ENCODE measurements around the gene DDX51.
"Not testable (repeated sequence)": the region's sequence is repeated elsewhere in the genome, so short reads cannot be mapped to it uniquely, and the experiment has no call there.

The DDX51 gene

DNA sequence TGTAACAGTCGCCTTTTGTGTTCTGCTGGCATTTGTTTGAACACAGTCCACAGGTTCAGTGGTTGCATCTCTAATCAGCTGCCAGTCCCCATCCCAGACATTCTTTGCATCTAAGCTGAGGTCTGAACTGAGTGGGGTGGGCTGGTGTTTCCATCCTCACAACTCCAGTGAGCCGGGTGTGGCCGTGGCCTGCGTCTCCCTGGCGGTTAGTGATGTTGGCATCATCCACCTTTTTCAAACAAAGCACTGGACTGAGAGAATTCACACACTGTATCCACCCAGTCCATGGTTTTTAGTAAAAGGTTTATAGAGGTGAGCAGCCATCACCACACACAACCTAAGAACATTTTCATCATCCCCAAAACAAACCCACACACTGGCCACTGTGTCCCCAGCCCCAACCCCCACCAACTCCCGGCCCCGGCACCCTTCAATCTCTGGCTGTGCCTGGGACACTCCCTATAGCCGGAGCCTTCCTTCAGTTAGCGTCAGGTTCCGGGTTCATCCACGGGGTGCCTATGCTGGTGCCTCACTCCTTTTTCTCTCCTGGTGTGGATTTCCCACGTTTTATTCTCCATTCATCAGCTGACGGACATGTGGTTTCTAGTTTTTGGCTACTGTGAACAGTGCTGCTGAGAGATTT, 6.5 kb downstream of the DDX51 start:
- H3K9ac ChIP-seq (ENCODE audit: low read depth, low read length), result no peak overlapping the region
- H3K4me1 ChIP-seq (ENCODE audit: insufficient read depth, low read length), result no peaks in the 10 kb centered on the region
- peaks cover 17% of the 10 kb centered on the region; the same call in 1 of the 2 replicates for H3K36me3 ChIP-seq (ENCODE audit: insufficient read depth, low read length)
- H3K9me3 ChIP-seq (ENCODE audit: control insufficient read depth, insufficient read depth, low read length), result no peaks in the 10 kb centered on the region

DNA sequence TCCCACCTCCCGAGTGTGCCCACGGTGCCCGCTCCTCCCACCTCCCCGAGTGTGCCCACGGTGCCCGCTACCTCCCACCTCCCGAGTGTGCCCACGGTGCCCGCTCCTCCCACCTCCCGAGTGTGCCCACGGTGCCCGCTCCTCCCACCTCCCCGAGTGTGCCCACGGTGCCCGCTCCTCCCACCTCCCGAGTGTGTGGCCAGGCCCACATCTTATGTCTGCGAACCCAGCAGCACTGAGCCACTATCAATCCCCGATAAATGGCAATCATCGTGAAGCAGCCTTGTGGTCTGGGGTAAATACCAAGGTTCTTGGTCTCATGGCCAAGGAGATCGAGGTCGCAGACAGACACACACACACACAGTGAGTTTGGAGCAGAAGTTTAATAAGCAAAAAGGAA, 7.9 kb downstream of the DDX51 start:
- peaks cover 17% of the 10 kb centered on the region for H3K36me3 ChIP-seq (ENCODE audit: insufficient read depth, low read length)
- H3K9me3 ChIP-seq (ENCODE audit: control insufficient read depth, insufficient read depth, low read length); H3K9ac ChIP-seq (ENCODE audit: low read depth, low read length); H3K4me1 ChIP-seq (ENCODE audit: insufficient read depth, low read length): not testable (repeated sequence)

DNA sequence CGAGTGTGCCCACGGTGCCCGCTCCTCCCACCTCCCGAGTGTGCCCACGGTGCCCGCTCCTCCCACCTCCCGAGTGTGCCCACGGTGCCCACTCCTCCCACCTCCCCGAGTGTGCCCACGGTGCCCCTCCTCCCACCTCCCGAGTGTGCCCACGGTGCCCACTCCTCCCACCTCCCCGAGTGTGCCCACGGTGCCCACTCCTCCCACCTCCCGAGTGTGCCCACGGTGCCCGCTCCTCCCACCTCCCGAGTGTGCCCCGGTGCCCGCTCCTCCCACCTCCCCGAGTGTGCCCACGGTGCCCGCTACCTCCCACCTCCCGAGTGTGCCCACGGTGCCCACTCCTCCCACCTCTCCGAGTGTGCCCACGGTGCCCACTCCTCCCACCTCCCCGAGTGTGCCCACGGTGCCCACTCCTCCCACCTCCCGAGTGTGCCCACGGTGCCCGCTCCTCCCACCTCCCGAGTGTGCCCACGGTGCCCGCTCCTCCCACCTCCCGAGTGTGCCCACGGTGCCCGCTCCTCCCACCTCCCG, 9.4 kb downstream of the DDX51 start:
- H3K36me3 ChIP-seq (ENCODE audit: insufficient read depth, low read length); H3K9me3 ChIP-seq (ENCODE audit: control insufficient read depth, insufficient read depth, low read length); H3K9ac ChIP-seq (ENCODE audit: low read depth, low read length); H3K4me1 ChIP-seq (ENCODE audit: insufficient read depth, low read length): not testable (repeated sequence)

DNA sequence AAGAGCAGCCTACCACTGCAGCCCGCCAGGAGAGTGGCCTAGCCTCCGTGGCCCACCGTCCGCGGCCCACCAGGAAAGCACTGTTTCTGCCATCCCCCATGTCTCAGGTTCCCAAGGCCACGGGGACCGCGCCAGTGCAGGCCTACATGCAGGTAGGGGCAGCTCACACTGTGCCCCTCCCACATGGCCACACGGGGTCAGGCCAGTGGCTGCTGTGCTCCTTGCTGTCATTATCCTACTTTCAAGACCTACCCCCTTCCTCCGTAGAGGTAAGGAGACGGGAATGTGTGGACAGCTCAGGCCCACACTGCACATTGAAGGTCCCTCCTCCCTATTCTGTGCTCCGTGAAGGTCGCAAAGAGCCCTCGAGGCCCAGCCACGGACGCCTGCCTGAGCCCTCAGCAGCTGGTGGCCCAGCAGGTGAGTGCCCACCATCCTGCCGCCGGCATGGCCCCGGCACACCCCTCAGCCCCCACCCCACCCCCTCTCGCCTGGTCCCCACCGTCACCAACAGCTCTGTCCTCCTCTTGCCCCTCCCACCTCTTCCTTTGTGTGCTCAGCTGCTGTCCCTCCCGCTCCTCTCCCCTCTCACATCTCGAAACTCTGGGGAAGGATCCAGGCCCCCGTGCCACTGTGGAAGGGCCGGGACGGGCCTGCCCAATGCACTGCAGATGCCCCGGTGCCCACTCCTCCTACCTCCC, 10.0 kb downstream of the DDX51 start:
- H3K36me3 ChIP-seq (ENCODE audit: insufficient read depth, low read length), result no peaks in the 10 kb centered on the region; the same call in 1 of the 2 replicates
- no peak overlapping the region for H3K9ac ChIP-seq (ENCODE audit: low read depth, low read length)
- no peaks in the 10 kb centered on the region for H3K4me1 ChIP-seq (ENCODE audit: insufficient read depth, low read length)
- H3K9me3 ChIP-seq (ENCODE audit: control insufficient read depth, insufficient read depth, low read length), result no peaks in the 10 kb centered on the region; the same call in 1 of the 2 replicates

DNA sequence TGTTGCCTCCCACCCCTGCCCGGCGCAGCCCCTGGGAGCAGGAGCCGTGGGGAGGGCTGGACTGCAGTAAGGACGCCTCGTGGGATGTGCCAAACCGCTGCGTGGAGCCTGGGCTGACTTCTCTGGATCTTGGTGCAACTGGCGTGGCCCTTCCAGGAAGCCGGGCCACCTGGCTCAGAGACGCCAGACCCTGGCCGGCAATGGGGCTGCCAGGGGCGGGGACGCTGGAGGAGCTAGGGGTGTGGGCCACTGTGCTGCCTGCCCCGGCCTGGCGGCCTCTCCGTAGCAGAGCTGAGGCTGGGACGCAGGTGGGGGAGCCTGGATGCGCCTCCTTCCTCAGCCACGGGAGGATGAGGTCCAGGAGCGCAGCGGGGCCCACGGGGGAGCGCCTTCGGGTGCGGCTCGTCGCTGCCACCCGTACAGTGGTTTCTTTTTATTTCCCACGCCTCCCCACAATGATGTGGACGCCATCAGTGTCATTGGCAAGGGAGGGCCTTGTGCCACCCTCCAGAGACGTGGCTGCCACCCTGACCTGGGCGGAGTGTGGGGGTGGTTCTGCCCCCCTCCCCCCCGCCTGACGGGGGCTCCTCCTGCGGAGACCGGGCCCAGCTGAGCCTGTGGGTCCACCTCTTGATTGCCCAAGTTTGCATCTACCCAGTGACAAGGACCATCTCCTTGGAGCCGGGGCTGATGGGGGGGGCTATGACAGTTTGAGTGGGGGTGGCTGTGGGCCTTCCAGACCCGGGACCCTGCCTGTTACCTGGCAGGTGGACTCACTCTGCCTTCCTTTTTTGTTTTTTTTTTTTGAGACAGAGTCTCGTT, 11.3 kb downstream of the DDX51 start:
- Histone ChIP-seq H3K9me3 (ENCODE audit: control insufficient read depth, insufficient read depth, low read length) (peaks cover 7% of the 10 kb centered on the region), H3K9ac (ENCODE audit: low read depth, low read length) (no peak overlapping the region), H3K4me1 (ENCODE audit: insufficient read depth, low read length) (no peaks in the 10 kb centered on the region), H3K36me3 (ENCODE audit: insufficient read depth, low read length) (peaks cover 4% of the 10 kb centered on the region; the same call in 1 of the 2 replicates)

DNA sequence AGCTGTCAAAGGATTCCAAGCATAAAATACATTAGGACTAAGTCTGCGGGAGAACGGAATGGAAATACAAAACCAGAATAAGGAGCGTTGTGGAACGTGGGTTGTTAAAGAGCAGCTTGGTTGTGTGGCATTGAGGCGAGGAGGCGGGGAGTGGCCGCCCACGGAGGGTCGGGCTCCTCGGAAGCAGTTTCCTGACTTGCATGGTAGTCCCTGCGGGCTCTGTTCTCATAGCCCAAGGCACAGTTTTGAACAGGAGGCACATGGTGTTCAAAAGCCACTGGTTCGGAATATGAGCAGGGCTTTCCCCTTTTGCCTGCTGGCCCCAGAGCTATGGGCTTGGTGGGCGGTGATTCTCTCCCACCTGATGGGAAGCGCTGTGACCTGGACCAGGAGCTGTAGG, 12.2 kb downstream of the DDX51 start:
- H3K36me3 ChIP-seq (ENCODE audit: insufficient read depth, low read length), result peaks cover 8% of the 10 kb centered on the region; the same call in 1 of the 2 replicates
- H3K9ac ChIP-seq (ENCODE audit: low read depth, low read length), result no peak overlapping the region
- peaks cover 7% of the 10 kb centered on the region for H3K9me3 ChIP-seq (ENCODE audit: control insufficient read depth, insufficient read depth, low read length)
- no peaks in the 10 kb centered on the region for H3K4me1 ChIP-seq (ENCODE audit: insufficient read depth, low read length)

DNA sequence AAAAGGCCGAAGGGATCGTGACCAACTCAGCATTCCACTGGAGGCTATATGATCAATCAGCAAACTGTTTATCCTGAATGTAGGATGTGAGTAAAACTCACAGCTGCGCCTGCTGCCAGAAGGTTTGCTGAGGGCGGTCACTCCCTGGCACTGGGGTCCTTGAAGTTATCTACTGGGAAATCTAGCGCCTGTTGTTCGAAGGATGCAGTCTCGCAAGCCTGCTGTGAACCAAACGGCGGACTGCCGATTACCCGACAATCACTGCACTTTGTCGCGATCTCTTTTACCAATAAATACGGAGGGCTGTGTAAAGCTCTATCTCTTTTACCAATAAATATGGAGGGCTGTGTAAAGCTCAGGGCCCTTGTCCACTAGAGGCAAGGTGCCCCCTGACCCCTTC, 12.9 kb downstream of the DDX51 start:
- peaks cover 8% of the 10 kb centered on the region; the same call in 1 of the 2 replicates for H3K36me3 ChIP-seq (ENCODE audit: insufficient read depth, low read length)
- H3K4me1 ChIP-seq (ENCODE audit: insufficient read depth, low read length), result no peaks in the 10 kb centered on the region
- peaks cover 7% of the 10 kb centered on the region for H3K9me3 ChIP-seq (ENCODE audit: control insufficient read depth, insufficient read depth, low read length)
- H3K9ac ChIP-seq (ENCODE audit: low read depth, low read length), result no peak overlapping the region

DNA sequence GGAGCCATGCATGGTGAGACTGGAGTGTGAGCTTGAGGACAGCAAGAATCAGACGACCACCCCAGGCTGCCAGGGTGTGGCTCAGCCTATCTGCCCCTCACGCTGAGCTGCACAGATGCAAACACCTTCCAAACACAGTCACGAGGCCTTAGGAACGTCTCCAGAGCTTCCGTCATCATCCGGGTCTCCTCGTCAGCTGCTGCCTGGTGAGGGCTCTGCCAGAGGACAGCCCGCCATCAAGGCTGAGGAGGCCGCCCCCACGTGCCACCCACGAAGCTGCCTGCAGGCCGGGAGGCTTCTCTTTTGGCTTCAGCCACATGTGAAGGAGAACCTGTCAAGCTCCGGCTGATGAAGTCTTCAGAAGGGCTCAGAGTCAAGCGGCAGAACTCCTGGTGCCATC, 13.4 kb downstream of the DDX51 start:
- peaks cover 8% of the 10 kb centered on the region; the same call in 1 of the 2 replicates for H3K36me3 ChIP-seq (ENCODE audit: insufficient read depth, low read length)
- no peak overlapping the region for H3K9ac ChIP-seq (ENCODE audit: low read depth, low read length)
- H3K4me1 ChIP-seq (ENCODE audit: insufficient read depth, low read length), result no peaks in the 10 kb centered on the region
- peaks cover 7% of the 10 kb centered on the region for H3K9me3 ChIP-seq (ENCODE audit: control insufficient read depth, insufficient read depth, low read length)

DNA sequence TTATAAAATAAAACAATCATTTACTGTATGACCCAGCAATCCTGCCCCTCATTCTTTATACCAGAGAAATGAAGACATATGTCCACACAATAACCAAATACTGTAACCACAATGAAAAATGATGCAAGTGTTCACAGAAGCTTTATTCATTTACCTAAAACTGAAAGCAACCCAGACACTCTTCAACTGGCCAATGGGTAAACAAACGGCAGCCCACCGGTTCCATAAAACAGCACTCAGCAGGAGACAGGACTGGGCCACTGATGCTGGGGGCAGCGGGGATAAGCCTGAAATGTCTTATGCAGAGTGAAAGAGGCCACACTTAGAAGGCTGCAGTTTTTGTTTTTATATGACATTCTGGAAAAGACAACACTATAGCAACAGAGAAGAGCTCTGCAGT, 15.1 kb downstream of the DDX51 start:
- peaks cover 8% of the 10 kb centered on the region; the same call in 1 of the 2 replicates for H3K36me3 ChIP-seq (ENCODE audit: insufficient read depth, low read length)
- H3K4me1 ChIP-seq (ENCODE audit: insufficient read depth, low read length), result no peaks in the 10 kb centered on the region
- no peak overlapping the region for H3K9ac ChIP-seq (ENCODE audit: low read depth, low read length)
- H3K9me3 ChIP-seq (ENCODE audit: control insufficient read depth, insufficient read depth, low read length), result peaks cover 7% of the 10 kb centered on the region

DNA sequence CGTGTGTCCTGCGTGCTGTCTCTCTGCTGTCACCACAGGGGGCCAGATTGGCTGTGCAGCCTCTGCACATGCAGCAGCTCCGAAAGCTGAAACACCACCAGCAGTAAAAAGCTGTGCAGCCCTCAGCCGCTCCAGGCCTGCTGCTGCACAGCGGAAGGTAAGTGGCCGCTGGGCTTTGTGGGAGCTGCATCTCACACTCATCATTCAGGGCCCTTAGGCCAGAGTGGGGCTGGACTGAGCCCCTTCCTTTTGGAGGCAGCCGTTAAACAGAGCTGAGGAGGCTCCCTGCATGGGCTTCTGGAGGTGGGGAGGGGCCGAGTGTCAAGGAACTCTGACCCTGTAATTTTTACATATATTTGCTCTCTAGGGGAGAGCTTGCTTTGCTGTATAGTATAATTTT, 17.1 kb downstream of the DDX51 start:
- Histone ChIP-seq H3K9me3 (ENCODE audit: control insufficient read depth, insufficient read depth, low read length) (peaks cover 7% of the 10 kb centered on the region), H3K9ac (ENCODE audit: low read depth, low read length) (no peak overlapping the region), H3K36me3 (ENCODE audit: insufficient read depth, low read length) (peaks cover 8% of the 10 kb centered on the region; the same call in 1 of the 2 replicates), H3K4me1 (ENCODE audit: insufficient read depth, low read length) (no peaks in the 10 kb centered on the region)

DNA sequence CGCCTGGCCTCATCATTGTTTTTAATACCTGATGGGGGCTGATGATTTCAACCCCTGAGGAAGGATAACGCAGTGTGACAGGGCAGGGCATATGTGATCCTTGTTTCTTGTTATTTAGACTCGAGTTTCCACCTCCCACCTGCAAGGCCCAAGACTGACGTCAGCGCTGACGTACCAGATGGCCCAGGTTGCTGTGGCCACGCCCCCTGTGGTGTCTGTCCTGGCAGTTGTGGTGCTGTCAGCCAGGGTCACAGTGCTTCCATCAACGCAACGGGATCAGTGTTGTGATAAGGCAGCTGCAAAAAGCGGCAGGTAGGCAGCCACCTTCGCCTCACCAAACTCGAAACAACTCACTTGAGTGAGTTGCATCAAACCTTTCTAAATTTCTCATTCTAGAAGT, 18.4 kb downstream of the DDX51 start:
- Histone ChIP-seq H3K9me3 (ENCODE audit: control insufficient read depth, insufficient read depth, low read length) (peaks cover 7% of the 10 kb centered on the region), H3K4me1 (ENCODE audit: insufficient read depth, low read length) (no peaks in the 10 kb centered on the region), H3K9ac (ENCODE audit: low read depth, low read length) (no peak overlapping the region), H3K36me3 (ENCODE audit: insufficient read depth, low read length) (peaks cover 8% of the 10 kb centered on the region; the same call in 1 of the 2 replicates)

DNA sequence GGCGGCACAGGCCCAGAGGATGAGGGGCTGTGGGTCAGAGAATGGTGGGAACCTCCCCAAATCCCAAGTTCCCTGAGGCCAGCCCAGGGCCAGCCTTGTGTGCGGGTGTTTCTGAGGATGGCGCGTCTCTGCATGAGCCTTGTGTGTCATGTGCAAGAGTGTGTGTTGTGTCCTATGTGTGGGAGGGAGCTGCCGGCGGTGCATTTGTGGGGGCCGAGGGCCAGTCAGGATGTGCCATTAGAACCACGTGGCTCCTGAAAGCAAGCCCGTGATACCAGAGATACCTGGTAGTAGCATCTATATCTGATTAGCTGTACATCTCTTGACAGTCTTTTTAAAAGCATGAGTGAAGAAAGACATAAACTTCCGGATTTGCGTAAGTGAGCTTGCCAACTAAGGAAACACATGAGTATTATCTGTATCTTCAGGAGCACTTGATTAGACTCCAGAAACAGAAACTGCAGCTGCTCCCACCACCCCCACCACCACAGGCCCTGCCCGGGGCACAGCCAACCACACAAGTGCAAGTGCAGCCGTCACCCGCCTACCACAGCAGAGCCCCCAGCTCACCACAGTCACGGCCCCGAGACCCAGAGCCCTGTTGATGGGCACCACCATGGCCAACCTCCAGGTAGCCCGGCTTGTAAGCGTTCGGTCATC, 19.2 kb downstream of the DDX51 start:
- no peaks in the 10 kb centered on the region for H3K4me1 ChIP-seq (ENCODE audit: insufficient read depth, low read length)
- H3K9ac ChIP-seq (ENCODE audit: low read depth, low read length), result no peak overlapping the region
- H3K9me3 ChIP-seq (ENCODE audit: control insufficient read depth, insufficient read depth, low read length), result peaks cover 7% of the 10 kb centered on the region
- peaks cover 8% of the 10 kb centered on the region; the same call in 1 of the 2 replicates for H3K36me3 ChIP-seq (ENCODE audit: insufficient read depth, low read length)

DNA sequence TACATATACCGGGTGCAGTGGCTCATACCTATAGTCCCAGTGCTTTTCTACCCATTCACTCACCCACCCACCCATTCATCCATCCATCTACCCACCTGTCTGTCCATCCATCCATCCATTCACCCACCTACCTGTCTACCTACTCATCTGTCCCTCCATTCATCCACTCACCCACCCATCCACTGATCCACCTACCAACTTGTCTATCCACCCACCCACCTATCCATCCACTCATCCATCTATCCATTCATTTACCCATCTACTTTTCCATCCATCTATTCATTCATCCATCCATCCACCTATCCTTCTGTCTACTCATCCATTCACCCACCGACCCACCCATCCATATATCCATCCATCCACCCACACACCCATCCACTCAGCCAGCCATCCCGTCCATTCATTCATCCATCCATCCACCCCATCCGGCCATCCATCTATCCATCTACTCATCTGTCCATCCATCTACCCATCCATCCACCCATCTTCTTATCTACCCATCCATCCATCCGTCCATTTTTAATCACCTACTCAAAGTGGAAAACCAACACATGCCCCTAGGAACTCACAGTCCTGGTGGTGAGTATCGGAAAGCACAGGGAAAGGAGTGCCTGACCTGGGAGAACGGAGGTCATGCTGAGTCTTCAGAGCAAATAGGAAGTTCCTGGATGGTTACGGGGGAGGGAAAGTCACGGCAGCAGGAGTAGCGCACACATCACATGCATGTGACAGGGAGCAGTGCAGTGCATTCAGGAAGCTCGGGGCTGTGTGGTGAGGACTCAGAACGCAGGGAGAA, 20.0 kb downstream of the DDX51 start:
- Histone ChIP-seq H3K4me1 (ENCODE audit: insufficient read depth, low read length) (no peaks in the 10 kb centered on the region), H3K9me3 (ENCODE audit: control insufficient read depth, insufficient read depth, low read length) (peaks cover 7% of the 10 kb centered on the region; the same call in 1 of the 2 replicates), H3K36me3 (ENCODE audit: insufficient read depth, low read length) (peaks cover 8% of the 10 kb centered on the region; the same call in 1 of the 2 replicates), H3K9ac (ENCODE audit: low read depth, low read length) (no peak overlapping the region)
